ENCODE results near the gene UBE2J1.

Gene UBE2J1

GRCh38 chr6:89361171-89361570 lies 8.6 kb upstream of the UBE2J1 start:
- DNase-seq = no peak

GRCh38 chr6:89360415-89360999 lies 8.0 kb upstream of the UBE2J1 start:
- DNase-seq = no peak

- DNase-seq = no peak
Observed at GRCh38 chr6:89359561-89359960, 7.0 kb upstream of the UBE2J1 start.

- no peak for DNase-seq
Observed at GRCh38 chr6:89357390-89357789, 4.9 kb upstream of the UBE2J1 start.

GRCh38 chr6:89356642-89357170 lies 4.2 kb upstream of the UBE2J1 start:
- no peak for DNase-seq

GRCh38 chr6:89355511-89356194 lies 3.1 kb upstream of the UBE2J1 start:
- no peak for DNase-seq

- DNase-seq = no peak
Observed at GRCh38 chr6:89353702-89354392, 1.3 kb upstream of the UBE2J1 start.

GRCh38 chr6:89353118-89353556 lies 615 bp upstream of the UBE2J1 start:
- DNase-seq = no peak

GRCh38 chr6:89351671-89352277 lies 748 bp downstream of the UBE2J1 start:
- DNase-seq = no peak

- DNase-seq = no peak
Observed at GRCh38 chr6:89350281-89350966, 2.1 kb downstream of the UBE2J1 start.

GRCh38 chr6:89348372-89348771 lies 4.2 kb downstream of the UBE2J1 start:
- DNase-seq = no peak

- DNase-seq = no peak
Observed at GRCh38 chr6:89347825-89348224, 4.7 kb downstream of the UBE2J1 start.

- DNase-seq = no peak
Observed at GRCh38 chr6:89346433-89346832, 6.1 kb downstream of the UBE2J1 start.

- no peak for DNase-seq
Observed at GRCh38 chr6:89339565-89339964, 13.0 kb downstream of the UBE2J1 start.

GRCh38 chr6:89335164-89335563 lies 17.4 kb downstream of the UBE2J1 start:
- no peak for DNase-seq

- no peak for DNase-seq
Observed at GRCh38 chr6:89330910-89331309, 21.6 kb downstream of the UBE2J1 start.

- no peak for DNase-seq
Observed at GRCh38 chr6:89328976-89329375, 23.5 kb downstream of the UBE2J1 start.

- no peak for DNase-seq
Observed at GRCh38 chr6:89324304-89324703, 28.2 kb downstream of the UBE2J1 start.

GRCh38 chr6:89323511-89323971 lies 29.0 kb downstream of the UBE2J1 start:
- DNase-seq = no peak

GRCh38 chr6:89321131-89321970 lies 31.2 kb downstream of the UBE2J1 start:
- DNase-seq = no peak

GRCh38 chr6:89320012-89320559 lies 32.4 kb downstream of the UBE2J1 start:
- DNase-seq = no peak

- no peak for DNase-seq
Observed at GRCh38 chr6:89317067-89317466, 35.5 kb downstream of the UBE2J1 start.
